ENCODE measurements around the gene SPRY4.

DNA sequence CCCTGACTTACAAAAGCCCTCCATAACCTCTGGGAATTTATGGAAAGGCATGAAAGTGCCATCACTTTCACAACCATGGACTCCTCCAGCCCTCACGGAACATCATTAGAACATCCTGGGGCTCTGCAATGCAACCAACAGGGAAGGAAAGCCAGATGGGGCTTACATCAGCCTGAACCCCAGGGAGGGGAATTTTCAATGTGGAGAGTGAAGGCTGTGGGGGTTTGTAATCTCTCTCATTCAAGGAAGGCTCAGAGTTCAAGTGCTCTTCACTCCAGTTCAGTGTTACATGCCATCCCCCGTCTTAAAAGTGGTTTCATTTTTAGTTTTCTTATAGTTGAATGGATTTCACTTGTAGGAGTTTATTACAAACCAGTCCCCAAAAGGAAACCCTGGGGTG is 5.7 kb downstream of the SPRY4 start:
- TF ChIP-seq LEF1 (IDR thresholded peaks at IDR 0.05; ENCODE audit: borderline replicate concordance) (no peak), ZNF384 (IDR thresholded peaks at IDR 0.05) (no peak), FOXM1 (IDR thresholded peaks at IDR 0.05; ENCODE audit: borderline replicate concordance) (no peak), SP1 (IDR thresholded peaks at IDR 0.05) (no peak), TARDBP (IDR thresholded peaks at IDR 0.05) (no peak)
